Ovary (tissue), 10 donors: ENCODE data around the gene MTX3. TPM values are rescaled to one million over a fixed set of nuclear protein-coding genes. Genes with fewer than 3 reads are reported as not detected.
A peak's percentile ranks its signal among the peaks of the same experiment; 100 is the strongest.

Source experiments
- DNase-seq, 5 donors: peaks; one replicate each; pipeline ENCODE4 v3.0.0-alpha.2; 2019 to 2020
- H3K27ac ChIP-seq, 2 donors: fragments of 200-600 bp; one replicate each; pipeline versions ENCODE4 v1.5.1 to v1.8.0; 2019 to 2022
- H3K27me3 ChIP-seq: fragments of 200-600 bp; one replicate; pipeline ENCODE4 v1.8.0; 2022
- H3K36me3 ChIP-seq: fragments of 200-600 bp; sonication (generic); one replicate; pipeline ENCODE4 v1.5.1; 2019
- H3K4me1 ChIP-seq: one replicate; pipeline ENCODE4 v1.8.1; 2013; ENCODE audit warnings: mild to moderate bottlenecking, moderate library complexity; ENCODE audit not compliant: insufficient read depth
- H3K4me3 ChIP-seq: fragments of 200-600 bp; sonication (generic); one replicate; pipeline ENCODE4 v1.5.1; 2017
- H3K9me3 ChIP-seq, 2 donors: fragments of 200-600 bp in 1 of 2; sonication (generic) in 1 of 2; one replicate each; pipeline versions ENCODE4 v1.5.1 to v1.8.1; 2013 to 2019; ENCODE audit warnings: mild to moderate bottlenecking in 1 of 2, moderate library complexity in 1 of 2
- CTCF ChIP-seq, 3 donors: fragments of 450-650 bp in 2 of 3; fragments of 200-600 bp in 1 of 3; IDR thresholded peaks; one replicate each; pipeline versions ENCODE4 v1.5.1 to v1.8.0; 2016 to 2022; ENCODE audit warnings: antibody characterized with exemption in 3 of 3, mild to moderate bottlenecking in 1 of 3
- EP300 ChIP-seq: sonication (generic); formaldehyde crosslinking; IDR thresholded peaks from one replicate; pipeline ENCODE4 v1.6.1; 2017; ENCODE audit warnings: antibody characterized with exemption
- POLR2A ChIP-seq: fragments of 450-650 bp; IDR thresholded peaks from one replicate; pipeline ENCODE4 v1.6.1; 2017; ENCODE audit warnings: antibody characterized with exemption, mild to moderate bottlenecking, moderate library complexity
- WGBS, 3 donors: extraction: QIAGEN DNeasy Blood & Tissue Kit in 1 of 3; methylation state at CpG; one replicate each; pipeline versions ENCODE4 v1.1.5 to v1.1.7; 2013 to 2017; 5-methylcytosine and 5-hydroxymethylcytosine counted together
- intact Hi-C, 4 donors: fragments of 100-400 bp; cut with DNase I; formaldehyde crosslinking; loops; one replicate each; pipeline versions ENCODE4 v1.11.0 to v1.15.1; 2022 to 2023
- long read RNA-seq, 3 donors: library from polyadenylated mRNA in 2 of 3; unstranded in 2 of 3; transcript quantifications; one replicate each; pipeline ENCODE4 v2.0.0 and lab custom pipeline, GENCODE V29; 2021 to 2026
- polyA plus RNA-seq, 2 donors: library from polyadenylated mRNA; stranded (reverse); fragments of 200-250 nt in 1 of 2; fragments of 350-450 nt in 1 of 2; fragmentation: Illumina TruSeq in 1 of 2; extraction: RNeasy Lipid Tissue Mini Kit (QIAGEN cat#74804) in 1 of 2; gene quantifications; one replicate each; pipeline ENCODE4 v1.2.3, GENCODE V29; 2013 to 2014
- total RNA-seq, 7 donors: library from RNA; depleted of rRNA in 2 of 7; stranded (reverse); fragments of >200 nt in 2 of 7; fragmentation: NEBNext Ultra II Directional in 3 of 7; extraction: Animal tissue kit (Norgen Biotek cat#: 25700) in 3 of 7; gene quantifications; one replicate each; pipeline versions ENCODE4 v1.1.0 to v1.2.4, GENCODE V29; 2016 to 2023
- donor health status: DM: no; HTN: no; CAD: no; lungs with moderate emphysema.
- donor health status: DM: no; HTN: no; CAD: no.
- donor health status: Bipolar disorder and iron deficiency.
- donor health status: DM: yes; HTN: yes; CAD: no.
- donor health status: DM: no; HTN: no; CAD: no.
- donor health status: DM: yes; HTN: yes; CAD: no.

MTX3 gene
- total RNA-seq (10 to 100 TPM; 11.9 to 24.3 (median 17.4) TPM), polyA plus RNA-seq (10 to 100 TPM in 1 of 2 donors, 1 to 10 TPM in 1; 8.2 to 11.6 TPM)
- long read RNA-seq, donor 1, partial matches to known transcripts, result 2 of 7 reads
- long read RNA-seq, donor 1, other reads (novel, unspliced or antisense), result 5 of 7 reads
- long read RNA-seq, donor 2, full-length matches to known transcripts, result 5 of 5 reads
- long read RNA-seq, donor 2, partial matches to known transcripts, result 0 of 5 reads
- long read RNA-seq, donor 2, other reads (novel, unspliced or antisense), result 0 of 5 reads
- long read RNA-seq, donor 3, full-length matches to known transcripts, result 6 of 12 reads
- long read RNA-seq, donor 3, partial matches to known transcripts, result 0 of 12 reads
- long read RNA-seq, donor 3, other reads (novel, unspliced or antisense), result 6 of 12 reads

- Histone ChIP-seq H3K4me1 (peaks cover 2% of the 10 kb centered on the region), H3K27me3 (no peaks in the 10 kb centered on the region), H3K36me3 (no peaks in the 10 kb centered on the region), H3K27ac (peak within 1 kb of the TSS; percentile 58 to 80), H3K4me3 (peak within 1 kb of the TSS; percentile 83), H3K9me3 (no peaks in the 10 kb centered on the region)
- WGBS, 3 donors, result 0% methylated on average over 32 to 50 of the region's 50 CpGs
- TF ChIP-seq POLR2A (peak; percentile 33), CTCF (IDR thresholded peaks at IDR 0.05) (no peak), EP300 (no peak)
- intact Hi-C loops, result no loop called here
- DNase-seq, result peak; percentile 82 to 91 (median 87)
These were observed at the start of gene MTX3 for GRCh38 chr5:79990598-79991507. Gene MTX3 (minus strand): TSS chr5:79991262. CDS start chr5:79991238, 24 bp downstream.

- WGBS, 3 donors, result 78 to 88% (median 86%) methylated on average over 2 of the region's 2 CpGs
These were observed 48.6 kb upstream of the MTX3 start for GRCh38 chr5:80039650-80040049.

GRCh38 chr5:80037366-80037765 is 46.3 kb upstream of the MTX3 start:
- WGBS, 3 donors, result 73 to 95% (median 94%) methylated on average over 5 of the region's 5 CpGs

More at GRCh38 chr5:80039650-80040049, 48.6 kb upstream of the MTX3 start:
- no peaks in the 10 kb centered on the region for H3K4me1 ChIP-seq
- H3K9me3 ChIP-seq, result no peaks in the 10 kb centered on the region
- H3K27ac ChIP-seq, result no peak overlapping the region
- TF ChIP-seq EP300 (no peak), POLR2A (no peak), CTCF (IDR thresholded peaks at IDR 0.05) (no peak)
- H3K4me3 ChIP-seq, result no peak overlapping the region
- intact Hi-C loops, result no loop called here
- no peaks in the 10 kb centered on the region for H3K36me3 ChIP-seq
- H3K27me3 ChIP-seq, result no peaks in the 10 kb centered on the region
- DNase-seq, result no peak

More at GRCh38 chr5:80037366-80037765, 46.3 kb upstream of the MTX3 start:
- H3K27me3 ChIP-seq, result no peaks in the 10 kb centered on the region
- intact Hi-C loops, result no loop called here
- H3K4me3 ChIP-seq, result no peak overlapping the region
- no peak for DNase-seq
- H3K27ac ChIP-seq, result no peak overlapping the region
- H3K36me3 ChIP-seq, result no peaks in the 10 kb centered on the region
- no peaks in the 10 kb centered on the region for H3K9me3 ChIP-seq
- no peaks in the 10 kb centered on the region for H3K4me1 ChIP-seq
- TF ChIP-seq CTCF (IDR thresholded peaks at IDR 0.05) (no peak), EP300 (no peak), POLR2A (no peak)
